SH-SY5Y (cell line): ENCODE measurements around the gene MSANTD3.

Source experiments
- GATA2 ChIP-seq: IDR thresholded peaks from 2 replicates; pipeline ENCODE4 v1.6.1; 2011; ENCODE audit warnings: mild to moderate bottlenecking, low read depth, low read length
- GATA3 ChIP-seq: IDR thresholded peaks from 2 replicates; pipeline ENCODE4 v1.6.1; 2011; ENCODE audit warnings: low read depth, mild to moderate bottlenecking, low read length, moderate library complexity

DNA sequence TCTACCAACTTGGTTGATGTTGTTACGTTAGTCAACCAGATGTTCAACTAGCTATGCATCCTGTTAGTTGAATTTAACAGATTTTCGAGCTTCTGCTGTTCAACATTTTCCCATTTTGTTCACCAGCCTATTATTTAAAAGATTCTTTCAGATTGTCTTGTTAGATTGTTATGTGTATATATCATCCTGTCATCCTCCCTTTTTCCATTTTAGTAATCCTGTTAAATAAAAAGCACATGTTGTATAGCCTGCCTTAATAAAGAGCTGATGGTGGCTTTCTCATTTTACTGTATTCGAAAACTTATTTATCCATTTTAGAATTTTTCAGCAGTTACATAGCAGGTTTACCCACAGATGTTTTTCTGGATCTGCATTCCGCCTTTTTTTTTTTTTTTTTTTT, 50.3 kb downstream of the MSANTD3 start:
- no peak for TF ChIP-seq GATA3
- no peak for TF ChIP-seq GATA2
